ENCODE data around the gene TBXA2R.

The TBXA2R gene

GRCh38 chr19:3641515-3642269 lies 35.0 kb upstream of the TBXA2R start:
- DNase-seq (ENCODE audit: extremely low spot score), result no peak
- CTCF ChIA-PET, result no interaction called here
- POLR2A ChIA-PET, result no interaction called here
- TF ChIP-seq LEF1 (IDR thresholded peaks at IDR 0.05; ENCODE audit: borderline replicate concordance) (no peak), HDGF (IDR thresholded peaks at IDR 0.05; ENCODE audit: borderline replicate concordance) (no peak), NFRKB (IDR thresholded peaks at IDR 0.05) (no peak), SP1 (IDR thresholded peaks at IDR 0.05) (no peak), FOXA1 (IDR thresholded peaks at IDR 0.05) (no peak), BHLHE40 (IDR thresholded peaks at IDR 0.05; ENCODE audit: borderline replicate concordance) (no peak), FOXM1 (IDR thresholded peaks at IDR 0.05; ENCODE audit: borderline replicate concordance) (no peak), CTBP1 (IDR thresholded peaks at IDR 0.05; ENCODE audit: borderline replicate concordance) (no peak), L3MBTL2 (conservative IDR thresholded peaks at IDR 0.05) (no peak), ARNT (IDR thresholded peaks at IDR 0.05) (no peak), TARDBP (IDR thresholded peaks at IDR 0.05) (no peak), ZNF384 (IDR thresholded peaks at IDR 0.05) (no peak), FOXK2 (IDR thresholded peaks at IDR 0.05) (no peak), ELF4 (IDR thresholded peaks at IDR 0.05) (no peak), SUZ12 (IDR thresholded peaks at IDR 0.05) (no peak)
- TF ChIP-seq, protein P1, sequence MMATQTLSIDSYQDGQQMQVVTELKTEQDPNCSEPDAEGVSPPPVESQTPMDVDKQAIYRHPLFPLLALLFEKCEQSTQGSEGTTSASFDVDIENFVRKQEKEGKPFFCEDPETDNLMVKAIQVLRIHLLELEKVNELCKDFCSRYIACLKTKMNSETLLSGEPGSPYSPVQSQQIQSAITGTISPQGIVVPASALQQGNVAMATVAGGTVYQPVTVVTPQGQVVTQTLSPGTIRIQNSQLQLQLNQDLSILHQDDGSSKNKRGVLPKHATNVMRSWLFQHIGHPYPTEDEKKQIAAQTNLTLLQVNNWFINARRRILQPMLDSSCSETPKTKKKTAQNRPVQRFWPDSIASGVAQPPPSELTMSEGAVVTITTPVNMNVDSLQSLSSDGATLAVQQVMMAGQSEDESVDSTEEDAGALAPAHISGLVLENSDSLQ (IDR thresholded peaks at IDR 0.05), result no peak

GRCh38 chr19:3639479-3639878 lies 32.8 kb upstream of the TBXA2R start:
- CTCF ChIA-PET, result no interaction called here
- no peak for DNase-seq (ENCODE audit: extremely low spot score)
- POLR2A ChIA-PET, result no interaction called here
- TF ChIP-seq SP1 (IDR thresholded peaks at IDR 0.05) (no peak), NFRKB (IDR thresholded peaks at IDR 0.05) (no peak), FOXK2 (IDR thresholded peaks at IDR 0.05) (no peak), ARNT (IDR thresholded peaks at IDR 0.05) (no peak), LEF1 (IDR thresholded peaks at IDR 0.05; ENCODE audit: borderline replicate concordance) (no peak), CTBP1 (IDR thresholded peaks at IDR 0.05; ENCODE audit: borderline replicate concordance) (no peak), BHLHE40 (IDR thresholded peaks at IDR 0.05; ENCODE audit: borderline replicate concordance) (no peak), TARDBP (IDR thresholded peaks at IDR 0.05) (no peak), HDGF (IDR thresholded peaks at IDR 0.05; ENCODE audit: borderline replicate concordance) (no peak), ZNF384 (IDR thresholded peaks at IDR 0.05) (no peak), FOXA1 (IDR thresholded peaks at IDR 0.05) (no peak), L3MBTL2 (conservative IDR thresholded peaks at IDR 0.05) (no peak), FOXM1 (IDR thresholded peaks at IDR 0.05; ENCODE audit: borderline replicate concordance) (no peak), ELF4 (IDR thresholded peaks at IDR 0.05) (no peak), SUZ12 (IDR thresholded peaks at IDR 0.05) (no peak)
- TF ChIP-seq, protein P1 (IDR thresholded peaks at IDR 0.05), result no peak

- DNase-seq (ENCODE audit: extremely low spot score), result no peak
- ChIA-PET POLR2A (no interaction called here), CTCF (no interaction called here)
- TF ChIP-seq FOXK2 (IDR thresholded peaks at IDR 0.05) (no peak), HDGF (IDR thresholded peaks at IDR 0.05; ENCODE audit: borderline replicate concordance) (no peak), CTBP1 (IDR thresholded peaks at IDR 0.05; ENCODE audit: borderline replicate concordance) (no peak), NFRKB (IDR thresholded peaks at IDR 0.05) (no peak), ARNT (IDR thresholded peaks at IDR 0.05) (no peak), ELF4 (IDR thresholded peaks at IDR 0.05) (no peak), SUZ12 (IDR thresholded peaks at IDR 0.05) (no peak), ZNF384 (IDR thresholded peaks at IDR 0.05) (no peak), L3MBTL2 (conservative IDR thresholded peaks at IDR 0.05) (no peak), LEF1 (IDR thresholded peaks at IDR 0.05; ENCODE audit: borderline replicate concordance) (no peak), SP1 (IDR thresholded peaks at IDR 0.05) (no peak), BHLHE40 (IDR thresholded peaks at IDR 0.05; ENCODE audit: borderline replicate concordance) (no peak), FOXM1 (IDR thresholded peaks at IDR 0.05; ENCODE audit: borderline replicate concordance) (no peak)
- TF ChIP-seq, protein P1 (IDR thresholded peaks at IDR 0.05), result no peak
These were observed 31.8 kb upstream of the TBXA2R start for GRCh38 chr19:3638208-3639193.

- DNase-seq (ENCODE audit: extremely low spot score), result no peak
- ChIA-PET POLR2A (no interaction called here), CTCF (no interaction called here)
- no peak for TF ChIP-seq ARNT (IDR thresholded peaks at IDR 0.05)
- no peak for TF ChIP-seq HDGF (IDR thresholded peaks at IDR 0.05; ENCODE audit: borderline replicate concordance)
- TF ChIP-seq ZNF384 (IDR thresholded peaks at IDR 0.05), result no peak
- no peak for TF ChIP-seq BHLHE40 (IDR thresholded peaks at IDR 0.05; ENCODE audit: borderline replicate concordance)
These were observed 30.9 kb upstream of the TBXA2R start for GRCh38 chr19:3637621-3638020.

DNA sequence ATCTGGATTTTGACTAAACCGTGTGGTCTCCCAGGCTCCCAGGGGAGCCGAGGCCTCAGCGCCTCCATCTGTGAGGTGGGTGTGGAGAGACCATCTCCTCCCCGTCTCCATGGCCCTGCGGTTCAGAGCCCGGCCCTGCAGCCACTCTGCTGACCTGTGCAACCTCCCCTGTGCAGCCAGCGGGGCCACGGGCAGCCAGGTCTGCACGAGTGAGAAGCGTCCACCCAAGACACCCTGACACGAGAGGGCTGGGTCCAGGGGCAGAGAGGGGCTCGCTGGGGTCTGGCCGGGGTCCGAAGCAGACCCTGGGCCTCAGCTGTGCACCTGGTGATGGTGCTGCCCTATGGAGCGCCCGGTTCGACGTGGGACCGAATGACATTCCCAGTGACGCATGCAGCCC lies 30.3 kb upstream of the TBXA2R start:
- ChIA-PET POLR2A (no interaction called here), CTCF (no interaction called here)
- DNase-seq (ENCODE audit: extremely low spot score), result no peak
- TF ChIP-seq FOXK2 (IDR thresholded peaks at IDR 0.05) (no peak), SUZ12 (IDR thresholded peaks at IDR 0.05) (no peak), NFRKB (IDR thresholded peaks at IDR 0.05) (no peak), ARNT (IDR thresholded peaks at IDR 0.05) (no peak), TARDBP (IDR thresholded peaks at IDR 0.05) (no peak), L3MBTL2 (conservative IDR thresholded peaks at IDR 0.05) (no peak), FOXM1 (IDR thresholded peaks at IDR 0.05; ENCODE audit: borderline replicate concordance) (no peak), LEF1 (IDR thresholded peaks at IDR 0.05; ENCODE audit: borderline replicate concordance) (no peak), BHLHE40 (IDR thresholded peaks at IDR 0.05; ENCODE audit: borderline replicate concordance) (no peak), CTBP1 (IDR thresholded peaks at IDR 0.05; ENCODE audit: borderline replicate concordance) (no peak), ELF4 (IDR thresholded peaks at IDR 0.05) (no peak), SP1 (IDR thresholded peaks at IDR 0.05) (no peak), HDGF (IDR thresholded peaks at IDR 0.05; ENCODE audit: borderline replicate concordance) (no peak), FOXA1 (IDR thresholded peaks at IDR 0.05) (no peak), ZNF384 (IDR thresholded peaks at IDR 0.05) (no peak)
- TF ChIP-seq, protein P1 (IDR thresholded peaks at IDR 0.05), result no peak

All from HEK293T (cell line).